ENCODE results near the gene CELF5. TPM values are rescaled to one million over a fixed set of nuclear protein-coding genes. Genes with fewer than 3 reads are reported as not detected.
A peak's percentile ranks its signal among the peaks of the same experiment; 100 is the strongest.
"Not testable (repeated sequence)": the region's sequence is repeated elsewhere in the genome, so short reads cannot be mapped to it uniquely, and the experiment has no call there.

CELF5 gene
- total RNA-seq, 2 experiments from 2014 or later, result not detected

GRCh38 chr19:3342962-3343361 is 118.5 kb downstream of the CELF5 start:
- H3K9me3 Mint-ChIP-seq; intact Hi-C loops (cut with micrococcal nuclease); H3K27me3 Mint-ChIP-seq (ENCODE audit: low read depth); DNase-seq; H3K36me3 Mint-ChIP-seq (ENCODE audit: low read depth); H3K4me3 Mint-ChIP-seq; H3K27ac Mint-ChIP-seq: not testable (repeated sequence)
- peaks cover 11% of the 10 kb centered on the region for H3K4me1 Mint-ChIP-seq (ENCODE audit: low read depth)
- CTCF ChIA-PET, result interaction anchor here (1.0 to 1.5 kb wide), 4 partner anchors 38 to 130 kb away, joined by 3 to 10 read pairs (median 4); no protein-coding TSS in a partner anchor

- intact Hi-C loops (cut with micrococcal nuclease), result no loop called here
- H3K4me1 Mint-ChIP-seq (ENCODE audit: low read depth), result peaks cover 5% of the 10 kb centered on the region
- H3K27me3 Mint-ChIP-seq (ENCODE audit: low read depth), result no peaks in the 10 kb centered on the region
- no peak overlapping the region for H3K27ac Mint-ChIP-seq
- no peaks in the 10 kb centered on the region for H3K36me3 Mint-ChIP-seq (ENCODE audit: low read depth)
- CTCF ChIA-PET, result interaction anchor here (1.2 to 1.5 kb wide), 3 partner anchors 39 to 94 kb away, joined by 3 to 10 read pairs (median 4); no protein-coding TSS in a partner anchor
- no peak overlapping the region for H3K4me3 Mint-ChIP-seq
- peak; percentile 59 for DNase-seq
- no peaks in the 10 kb centered on the region for H3K9me3 Mint-ChIP-seq
These were observed 119.4 kb downstream of the CELF5 start for GRCh38 chr19:3343619-3344502.

GRCh38 chr19:3344608-3345598 is 120.4 kb downstream of the CELF5 start:
- Mint-ChIP-seq H3K4me1 (ENCODE audit: low read depth) (peaks cover 1% of the 10 kb centered on the region), H3K4me3 (no peak overlapping the region), H3K27me3 (ENCODE audit: low read depth) (no peaks in the 10 kb centered on the region), H3K9me3 (no peaks in the 10 kb centered on the region), H3K27ac (no peak overlapping the region), H3K36me3 (ENCODE audit: low read depth) (no peaks in the 10 kb centered on the region)
- CTCF ChIA-PET, result no interaction called here
- no peak for DNase-seq
- intact Hi-C loops (cut with micrococcal nuclease), result no loop called here

- H3K4me3 Mint-ChIP-seq, result no peak overlapping the region
- no peaks in the 10 kb centered on the region for H3K36me3 Mint-ChIP-seq (ENCODE audit: low read depth)
These were observed 121.5 kb downstream of the CELF5 start for GRCh38 chr19:3345850-3346460.

More at GRCh38 chr19:3345850-3346460, 121.5 kb downstream of the CELF5 start:
- Mint-ChIP-seq H3K9me3 (no peaks in the 10 kb centered on the region), H3K4me1 (ENCODE audit: low read depth) (no peaks in the 10 kb centered on the region), H3K27me3 (ENCODE audit: low read depth) (no peaks in the 10 kb centered on the region), H3K27ac (no peak overlapping the region)
- CTCF ChIA-PET, result interaction anchor here (0.5 kb wide), 1 partner anchor 85 kb away, joined by 5 read pairs; no protein-coding TSS in a partner anchor
- intact Hi-C loops (cut with micrococcal nuclease), result no loop called here
- no peak for DNase-seq

Other genes starting within 250 kb of the CELF5 start
- 1 to 10 TPM in 1 of 2 experiments, under 1 TPM in 1; 0.52 to 1.6 TPM for gene TLE6, start 247.1 kb upstream of the CELF5 start, total RNA-seq
- gene TLE2, start 195.4 kb upstream of the CELF5 start, total RNA-seq, result 1 to 10 TPM; 6.5 to 7.2 TPM
- gene TLE5, start 162.2 kb upstream of the CELF5 start, total RNA-seq, result 100 to 1,000 TPM; 326 to 354 TPM
- gene GNA11, start 130.3 kb upstream of the CELF5 start, total RNA-seq, result 10 to 100 TPM; 10.9 to 11.2 TPM
- gene GNA15, start 88.6 kb upstream of the CELF5 start, total RNA-seq, result 10 to 100 TPM; 26.6 to 28.4 TPM
- 10 to 100 TPM; 22.4 to 24.1 TPM for gene S1PR4, start 45.9 kb upstream of the CELF5 start, total RNA-seq
- 10 to 100 TPM; 38.4 to 42.9 TPM for gene NCLN, start 38.7 kb upstream of the CELF5 start, total RNA-seq
- 10 to 100 TPM; 11.9 to 12.8 TPM for gene NFIC, start 141.9 kb downstream of the CELF5 start, total RNA-seq